Upper lobe of right lung (tissue), 1 donor: Measurements from ENCODE around the gene FCRLB. TPM values are rescaled to one million over a fixed set of nuclear protein-coding genes. Genes with fewer than 3 reads are reported as not detected.
"Not testable (repeated sequence)": the region's sequence is repeated elsewhere in the genome, so short reads cannot be mapped to it uniquely, and the experiment has no call there.

Source experiments
- ATAC-seq: fragments of 200-7000 bp; cut with Tn5 transposase; one replicate; pipeline ENCODE4 v1.9.1; 2020; ENCODE audit warnings: mild to moderate bottlenecking, moderate library complexity
- DNase-seq: peaks from one replicate; pipeline ENCODE4 v3.0.0-alpha.2; 2020
- H3K27ac ChIP-seq: fragments of 200-600 bp; one replicate; pipeline ENCODE4 v1.8.0; 2022
- H3K27me3 ChIP-seq: fragments of 200-600 bp; one replicate; pipeline ENCODE4 v1.8.0; 2022; ENCODE audit warnings: mild to moderate bottlenecking
- H3K36me3 ChIP-seq: fragments of 200-600 bp; one replicate; pipeline ENCODE4 v1.8.0; 2022
- H3K4me1 ChIP-seq: fragments of 200-600 bp; one replicate; pipeline ENCODE4 v1.8.0; 2022
- H3K4me3 ChIP-seq: fragments of 200-600 bp; one replicate; pipeline ENCODE4 v1.8.0; 2022; ENCODE audit warnings: mild to moderate bottlenecking
- H3K9me3 ChIP-seq: fragments of 200-600 bp; one replicate; pipeline ENCODE4 v1.8.0; 2022
- CTCF ChIP-seq: fragments of 200-600 bp; IDR thresholded peaks from one replicate; pipeline ENCODE4 v1.8.0; 2022; ENCODE audit warnings: antibody characterized with exemption
- intact Hi-C: fragments of 100-400 bp; cut with DNase I; formaldehyde crosslinking; loops from one replicate; pipeline ENCODE4 v1.11.0; 2022
- total RNA-seq: library from RNA; stranded (reverse); fragmentation: NEBNext Ultra II Directional; extraction: Animal tissue kit (Norgen Biotek cat#: 25700); gene quantifications from one replicate; pipeline ENCODE4 v1.2.1, GENCODE V29; 2021
- donor health status: DM: no; HTN: yes; CAD: no; lungs with severe emphysema.

The FCRLB gene
- total RNA-seq, 1 donor from 2014 or later, result 2.0 TPM

GRCh38 chr1:161766102-161766981, 45.0 kb downstream of the FCRLB start, which contains the start of gene ATF6:
TSS of gene ATF6 (plus strand) at chr1:161766320. CDS start at chr1:161766361, 41 bp downstream.
- ATAC-seq (peak; percentile 97), DNase-seq (peak; percentile 92)
- Histone ChIP-seq H3K4me3 (peak within 1 kb of the TSS; percentile 78), H3K9me3 (no peaks in the 10 kb centered on the region), H3K27ac (peak within 1 kb of the TSS; percentile 85), H3K27me3 (no peaks in the 10 kb centered on the region), H3K36me3 (no peaks in the 10 kb centered on the region), H3K4me1 (peaks cover 21% of the 10 kb centered on the region)
- intact Hi-C loops, result no loop called here
- TF ChIP-seq CTCF, result no peak

- Histone ChIP-seq H3K27me3 (no peaks in the 10 kb centered on the region), H3K4me3 (no peak overlapping the region), H3K4me1 (peaks cover 34% of the 10 kb centered on the region), H3K9me3 (no peaks in the 10 kb centered on the region), H3K36me3 (no peaks in the 10 kb centered on the region), H3K27ac (no peak overlapping the region)
- DNase-seq (no peak), ATAC-seq (no peak)
- no peak for TF ChIP-seq CTCF
- intact Hi-C loops, result no loop called here
These were observed 47.1 kb downstream of the FCRLB start for GRCh38 chr1:161768461-161768860.

- H3K36me3 ChIP-seq, result no peaks in the 10 kb centered on the region
- H3K27ac ChIP-seq, result no peak overlapping the region
- H3K27me3 ChIP-seq, result no peaks in the 10 kb centered on the region
- no peak for DNase-seq
- no peak for ATAC-seq
- intact Hi-C loops, result no loop called here
- H3K4me3 ChIP-seq, result no peak overlapping the region
- H3K9me3 ChIP-seq, result no peaks in the 10 kb centered on the region
- TF ChIP-seq CTCF, result no peak
- peaks cover 34% of the 10 kb centered on the region for H3K4me1 ChIP-seq
These were observed 47.8 kb downstream of the FCRLB start for GRCh38 chr1:161768986-161769672.

GRCh38 chr1:161769673-161770045, 48.3 kb downstream of the FCRLB start:
- H3K27me3 ChIP-seq, H3K27ac ChIP-seq, intact Hi-C loops, DNase-seq, ATAC-seq, H3K36me3 ChIP-seq, H3K9me3 ChIP-seq, H3K4me3 ChIP-seq: not testable (repeated sequence)
- H3K4me1 ChIP-seq, result peaks cover 34% of the 10 kb centered on the region

GRCh38 chr1:161770250-161770649, 48.9 kb downstream of the FCRLB start:
- peaks cover 34% of the 10 kb centered on the region for H3K4me1 ChIP-seq
- H3K36me3 ChIP-seq, result no peaks in the 10 kb centered on the region
- no peak overlapping the region for H3K27ac ChIP-seq
- TF ChIP-seq CTCF, result no peak
- intact Hi-C loops, result no loop called here
- DNase-seq (no peak), ATAC-seq (no peak)
- H3K9me3 ChIP-seq, result no peaks in the 10 kb centered on the region
- no peaks in the 10 kb centered on the region for H3K27me3 ChIP-seq
- H3K4me3 ChIP-seq, result no peak overlapping the region

- Histone ChIP-seq H3K27ac (no peak overlapping the region), H3K27me3 (no peaks in the 10 kb centered on the region), H3K36me3 (no peaks in the 10 kb centered on the region), H3K9me3 (no peaks in the 10 kb centered on the region), H3K4me3 (no peak overlapping the region), H3K4me1 (peaks cover 34% of the 10 kb centered on the region)
- no peak for TF ChIP-seq CTCF
- DNase-seq (no peak), ATAC-seq (no peak)
- intact Hi-C loops, result no loop called here
These were observed 49.8 kb downstream of the FCRLB start for GRCh38 chr1:161771161-161771560.
